Measurements from ENCODE around the gene SUSD1. TPM values are rescaled to one million over a fixed set of nuclear protein-coding genes. Genes with fewer than 3 reads are reported as not detected.
A peak's percentile ranks its signal among the peaks of the same experiment; 100 is the strongest.

Gene SUSD1
- total and polyA plus RNA-seq, 2 of the 13 experiments (the other 11 are each of a cell fraction or from before 2014, with no cell fraction given): 25.9 to 32.3 TPM

DNA sequence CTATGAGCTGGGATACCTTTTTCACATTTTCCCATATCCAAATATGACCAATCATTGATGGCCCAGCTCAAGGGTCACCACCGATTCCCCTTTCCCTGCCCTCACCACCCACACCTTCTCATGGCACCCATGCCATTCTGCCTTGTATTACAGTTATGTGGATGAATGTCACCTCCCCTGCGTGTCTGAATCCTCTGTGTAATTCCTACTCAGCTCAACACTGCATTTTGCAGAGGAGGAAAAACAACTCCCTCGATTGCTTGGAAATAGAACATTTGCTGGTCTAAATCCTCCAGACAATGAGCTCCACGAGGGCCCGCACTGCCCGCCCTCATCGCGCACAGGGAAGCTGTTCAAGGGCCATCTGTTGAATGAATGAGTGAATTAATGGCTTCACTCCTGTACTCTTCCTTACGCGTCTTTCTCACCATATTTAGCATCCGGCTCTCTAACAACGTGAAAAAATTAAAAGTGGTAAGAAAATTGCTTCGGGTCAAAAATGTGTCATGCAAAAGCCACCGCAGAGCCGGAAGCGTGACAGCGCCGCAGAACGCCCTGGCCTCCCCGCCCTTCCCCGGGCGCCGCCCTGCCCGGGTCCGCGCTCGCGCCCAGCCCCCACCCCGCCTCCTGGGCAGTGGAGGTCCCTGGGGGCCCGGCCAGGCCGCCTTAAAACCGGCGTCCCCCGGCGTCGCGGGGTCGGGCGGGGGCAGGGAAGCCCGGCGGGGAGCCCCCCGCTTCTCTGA lies 704 bp downstream of the SUSD1 start (continued):
- TF ChIP-seq NFATC3 (CRISPR knock-in tag; IDR thresholded peaks at IDR 0.05) (0 out of 2 replicates have a peak, but pooled peaks have one; percentile 36), ZNF274 (CRISPR knock-in tag; IDR thresholded peaks at IDR 0.05) (0 out of 2 replicates have a peak, but pooled peaks have one; percentile 7), ZNF24 (IDR thresholded peaks at IDR 0.05) (peak; percentile 85), KDM4B (CRISPR knock-in tag; IDR thresholded peaks at IDR 0.05) (no peak), ZSCAN25 (CRISPR knock-in tag; IDR thresholded peaks at IDR 0.05) (0 out of 2 replicates have a peak, but pooled peaks have one; percentile 25), KAT8 (CRISPR knock-in tag; IDR thresholded peaks at IDR 0.05) (0 out of 2 replicates have a peak, but pooled peaks have one; percentile 33), GATAD2A (CRISPR knock-in tag; IDR thresholded peaks at IDR 0.05) (no peak), ZNF709 (CRISPR knock-in tag; IDR thresholded peaks at IDR 0.05) (no peak), RXRB (CRISPR knock-in tag; IDR thresholded peaks at IDR 0.05; ENCODE audit: borderline replicate concordance) (no peak), ZNF850 (CRISPR knock-in tag; conservative IDR thresholded peaks at IDR 0.05) (no peak), NR2C2 (CRISPR knock-in tag; IDR thresholded peaks at IDR 0.05; ENCODE audit: borderline replicate concordance) (no peak), ZNF589 (CRISPR knock-in tag; conservative IDR thresholded peaks at IDR 0.05) (no peak), NFE2L2 (IDR thresholded peaks at IDR 0.05; ENCODE audit: low read length) (no peak), ZNF335 (CRISPR knock-in tag; IDR thresholded peaks at IDR 0.05) (no peak), ZNF547 (CRISPR knock-in tag; IDR thresholded peaks at IDR 0.05) (0 out of 2 replicates have a peak, but pooled peaks have one; percentile 16), ZNF546 (CRISPR knock-in tag; conservative IDR thresholded peaks at IDR 0.05) (no peak), KDM1A (CRISPR knock-in tag; IDR thresholded peaks at IDR 0.05) (no peak), PHF21A (CRISPR knock-in tag; IDR thresholded peaks at IDR 0.05) (0 out of 2 replicates have a peak, but pooled peaks have one; percentile 1), ZNF350 (CRISPR knock-in tag; IDR thresholded peaks at IDR 0.05; ENCODE audit: borderline replicate concordance, low read depth) (no peak), TARDBP (CRISPR knock-in tag; IDR thresholded peaks at IDR 0.05) (no peak), KDM5A (IDR thresholded peaks at IDR 0.05; ENCODE audit: borderline replicate concordance, low read length) (0 out of 2 replicates have a peak, but pooled peaks have one; percentile 25), ZNF33B (CRISPR knock-in tag; IDR thresholded peaks at IDR 0.05) (0 out of 2 replicates have a peak, but pooled peaks have one; percentile 33), GLI4 (CRISPR knock-in tag; IDR thresholded peaks at IDR 0.05; ENCODE audit: borderline replicate concordance) (0 out of 2 replicates have a peak, but pooled peaks have one; percentile 68), HOXA3 (CRISPR knock-in tag; IDR thresholded peaks at IDR 0.05) (0 out of 2 replicates have a peak, but pooled peaks have one; percentile 13), YEATS4 (CRISPR knock-in tag; IDR thresholded peaks at IDR 0.05; ENCODE audit: borderline replicate concordance) (0 out of 2 replicates have a peak, but pooled peaks have one; percentile 53)
- TF ChIP-seq, protein P1, sequence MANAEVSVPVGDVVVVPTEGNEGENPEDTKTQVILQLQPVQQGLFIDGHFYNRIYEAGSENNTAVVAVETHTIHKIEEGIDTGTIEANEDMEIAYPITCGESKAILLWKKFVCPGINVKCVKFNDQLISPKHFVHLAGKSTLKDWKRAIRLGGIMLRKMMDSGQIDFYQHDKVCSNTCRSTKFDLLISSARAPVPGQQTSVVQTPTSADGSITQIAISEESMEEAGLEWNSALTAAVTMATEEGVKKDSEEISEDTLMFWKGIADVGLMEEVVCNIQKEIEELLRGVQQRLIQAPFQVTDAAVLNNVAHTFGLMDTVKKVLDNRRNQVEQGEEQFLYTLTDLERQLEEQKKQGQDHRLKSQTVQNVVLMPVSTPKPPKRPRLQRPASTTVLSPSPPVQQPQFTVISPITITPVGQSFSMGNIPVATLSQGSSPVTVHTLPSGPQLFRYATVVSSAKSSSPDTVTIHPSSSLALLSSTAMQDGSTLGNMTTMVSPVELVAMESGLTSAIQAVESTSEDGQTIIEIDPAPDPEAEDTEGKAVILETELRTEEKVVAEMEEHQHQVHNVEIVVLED (CRISPR knock-in tag; IDR thresholded peaks at IDR 0.05; ENCODE audit: borderline replicate concordance): peak; percentile 52; the same call in 1 of the 2 replicates
- TF ChIP-seq, protein P2, sequence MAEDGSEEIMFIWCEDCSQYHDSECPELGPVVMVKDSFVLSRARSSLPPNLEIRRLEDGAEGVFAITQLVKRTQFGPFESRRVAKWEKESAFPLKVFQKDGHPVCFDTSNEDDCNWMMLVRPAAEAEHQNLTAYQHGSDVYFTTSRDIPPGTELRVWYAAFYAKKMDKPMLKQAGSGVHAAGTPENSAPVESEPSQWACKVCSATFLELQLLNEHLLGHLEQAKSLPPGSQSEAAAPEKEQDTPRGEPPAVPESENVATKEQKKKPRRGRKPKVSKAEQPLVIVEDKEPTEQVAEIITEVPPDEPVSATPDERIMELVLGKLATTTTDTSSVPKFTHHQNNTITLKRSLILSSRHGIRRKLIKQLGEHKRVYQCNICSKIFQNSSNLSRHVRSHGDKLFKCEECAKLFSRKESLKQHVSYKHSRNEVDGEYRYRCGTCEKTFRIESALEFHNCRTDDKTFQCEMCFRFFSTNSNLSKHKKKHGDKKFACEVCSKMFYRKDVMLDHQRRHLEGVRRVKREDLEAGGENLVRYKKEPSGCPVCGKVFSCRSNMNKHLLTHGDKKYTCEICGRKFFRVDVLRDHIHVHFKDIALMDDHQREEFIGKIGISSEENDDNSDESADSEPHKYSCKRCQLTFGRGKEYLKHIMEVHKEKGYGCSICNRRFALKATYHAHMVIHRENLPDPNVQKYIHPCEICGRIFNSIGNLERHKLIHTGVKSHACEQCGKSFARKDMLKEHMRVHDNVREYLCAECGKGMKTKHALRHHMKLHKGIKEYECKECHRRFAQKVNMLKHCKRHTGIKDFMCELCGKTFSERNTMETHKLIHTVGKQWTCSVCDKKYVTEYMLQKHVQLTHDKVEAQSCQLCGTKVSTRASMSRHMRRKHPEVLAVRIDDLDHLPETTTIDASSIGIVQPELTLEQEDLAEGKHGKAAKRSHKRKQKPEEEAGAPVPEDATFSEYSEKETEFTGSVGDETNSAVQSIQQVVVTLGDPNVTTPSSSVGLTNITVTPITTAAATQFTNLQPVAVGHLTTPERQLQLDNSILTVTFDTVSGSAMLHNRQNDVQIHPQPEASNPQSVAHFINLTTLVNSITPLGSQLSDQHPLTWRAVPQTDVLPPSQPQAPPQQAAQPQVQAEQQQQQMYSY (CRISPR knock-in tag; IDR thresholded peaks at IDR 0.05): no peak

All from HepG2 (cell line).